ENCODE results near the gene YY1. TPM values are rescaled to one million over a fixed set of nuclear protein-coding genes. Genes with fewer than 3 reads are reported as not detected.

YY1 gene
- total RNA-seq, 4 donors from 2014 or later, result 39.3 to 48.7 (median 43.7) TPM

GRCh38 chr14:100211366-100211765 is 27.6 kb upstream of the YY1 start:
- H3K36me3 ChIP-seq, result no peaks in the 10 kb centered on the region
- no peak for DNase-seq
- peaks cover 6 to 7% of the 10 kb centered on the region in 2 donors for H3K4me1 ChIP-seq
- intact Hi-C loops (cut with DNase I; ENCODE audit: low total_unique reads), result loop anchor here (10.0 kb wide), 1 partner anchor 607 kb away; the partner anchor contains the start of gene CCDC85C
- no peak overlapping the region for H3K27ac ChIP-seq
- H3K9me3 ChIP-seq, result no peaks in the 10 kb centered on the region
- in situ Hi-C loops (cut with MboI; ENCODE audit: low sequenced_read_pairs in 4 of 4), result no loop called here
- no peak overlapping the region for H3K4me3 ChIP-seq
- no peak for TF ChIP-seq CTCF (IDR thresholded peaks at IDR 0.05 in 4 of 5, conservative IDR thresholded peaks at IDR 0.05 in 1 of 5)
- no peak for TF ChIP-seq POLR2A (IDR thresholded peaks at IDR 0.05)
- H3K27me3 ChIP-seq, result no peaks in the 10 kb centered on the region
- ATAC-seq, result no peak

- DNase-seq, result no peak
- Histone ChIP-seq H3K27me3 (no peaks in the 10 kb centered on the region), H3K36me3 (no peaks in the 10 kb centered on the region), H3K27ac (no peak overlapping the region), H3K4me1 (peaks cover 6 to 7% of the 10 kb centered on the region in 2 donors), H3K4me3 (no peak overlapping the region), H3K9me3 (no peaks in the 10 kb centered on the region)
- TF ChIP-seq POLR2A (IDR thresholded peaks at IDR 0.05), result no peak
- TF ChIP-seq CTCF (IDR thresholded peaks at IDR 0.05 in 4 of 5, conservative IDR thresholded peaks at IDR 0.05 in 1 of 5), result no peak
- in situ Hi-C loops (cut with MboI; ENCODE audit: low sequenced_read_pairs in 4 of 4), result no loop called here
- intact Hi-C loops (cut with DNase I; ENCODE audit: low total_unique reads), result loop anchor here (10.0 kb wide), 1 partner anchor 607 kb away; the partner anchor contains the start of gene CCDC85C
- no peak for ATAC-seq
These were observed 27.1 kb upstream of the YY1 start for GRCh38 chr14:100211893-100212292.

GRCh38 chr14:100212476-100213333 is 26.2 kb upstream of the YY1 start:
- intact Hi-C loops (cut with DNase I; ENCODE audit: low total_unique reads), result loop anchor here (10.0 kb wide), 1 partner anchor 608 kb away; the partner anchor contains the start of gene CCDC85C
- no peak for DNase-seq

GRCh38 chr14:100213587-100213955 is 25.4 kb upstream of the YY1 start:
- Histone ChIP-seq H3K36me3 (no peaks in the 10 kb centered on the region), H3K4me1 (peaks cover 6 to 7% of the 10 kb centered on the region in 2 donors), H3K27ac (peak overlapping the region; percentile 85 to 97 (median 96)), H3K27me3 (no peaks in the 10 kb centered on the region), H3K9me3 (no peaks in the 10 kb centered on the region), H3K4me3 (peak overlapping the region; percentile 74 to 97 (median 94))
- no peak for DNase-seq
- no peak for ATAC-seq
- TF ChIP-seq CTCF (IDR thresholded peaks at IDR 0.05 in 4 of 5, conservative IDR thresholded peaks at IDR 0.05 in 1 of 5), result no peak
- no peak for TF ChIP-seq POLR2A (IDR thresholded peaks at IDR 0.05)
- in situ Hi-C loops (cut with MboI; ENCODE audit: low sequenced_read_pairs in 4 of 4), result no loop called here
- intact Hi-C loops (cut with DNase I; ENCODE audit: low total_unique reads), result loop anchor here (10.0 kb wide), 1 partner anchor 609 kb away; the partner anchor contains the start of gene CCDC85C

More at GRCh38 chr14:100212476-100213333, 26.2 kb upstream of the YY1 start:
- H3K4me3 ChIP-seq, result no peak overlapping the region
- no peaks in the 10 kb centered on the region for H3K9me3 ChIP-seq
- H3K36me3 ChIP-seq, result no peaks in the 10 kb centered on the region
- TF ChIP-seq POLR2A (IDR thresholded peaks at IDR 0.05) (no peak), CTCF (IDR thresholded peaks at IDR 0.05 in 4 of 5, conservative IDR thresholded peaks at IDR 0.05 in 1 of 5) (no peak)
- ATAC-seq, result no peak
- no peaks in the 10 kb centered on the region for H3K27me3 ChIP-seq
- H3K4me1 ChIP-seq, result peaks cover 6 to 7% of the 10 kb centered on the region in 2 donors
- in situ Hi-C loops (cut with MboI; ENCODE audit: low sequenced_read_pairs in 4 of 4), result no loop called here
- no peak overlapping the region for H3K27ac ChIP-seq
